Islet of Langerhans (tissue), 1 donor: ENCODE measurements around the gene CBLL2.
"Not testable (repeated sequence)": the region's sequence is repeated elsewhere in the genome, so short reads cannot be mapped to it uniquely, and the experiment has no call there.

Experiments used
- FAIRE-seq: peaks from one replicate; lab custom pipeline; 2011; peaks lifted over from hg19 to GRCh38; lab: Jason Lieb, UNC

The CBLL2 gene, protein sequence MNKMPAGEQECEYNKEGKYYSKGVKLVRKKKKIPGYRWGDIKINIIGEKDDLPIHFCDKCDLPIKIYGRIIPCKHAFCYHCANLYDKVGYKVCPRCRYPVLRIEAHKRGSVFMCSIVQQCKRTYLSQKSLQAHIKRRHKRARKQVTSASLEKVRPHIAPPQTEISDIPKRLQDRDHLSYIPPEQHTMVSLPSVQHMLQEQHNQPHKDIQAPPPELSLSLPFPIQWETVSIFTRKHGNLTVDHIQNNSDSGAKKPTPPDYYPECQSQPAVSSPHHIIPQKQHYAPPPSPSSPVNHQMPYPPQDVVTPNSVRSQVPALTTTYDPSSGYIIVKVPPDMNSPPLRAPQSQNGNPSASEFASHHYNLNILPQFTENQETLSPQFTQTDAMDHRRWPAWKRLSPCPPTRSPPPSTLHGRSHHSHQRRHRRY

DNA sequence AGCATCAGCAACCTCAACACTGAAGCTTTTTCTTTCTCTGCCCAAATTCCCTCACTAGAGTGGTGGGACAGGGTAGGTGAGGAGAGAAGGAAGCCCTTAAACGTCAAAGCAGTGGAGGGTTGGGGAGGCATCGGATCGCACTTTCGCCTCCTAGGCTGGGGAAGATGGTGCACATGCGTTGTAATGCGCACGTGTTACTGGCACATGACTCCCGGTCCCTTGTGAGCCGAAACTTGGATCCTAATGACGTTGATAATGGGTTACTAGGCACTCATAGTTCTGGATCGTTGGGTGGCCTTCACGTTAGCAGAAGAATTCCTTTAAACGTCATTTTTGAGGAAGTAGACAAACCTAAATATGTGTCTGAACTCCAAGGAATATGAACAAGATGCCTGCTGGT, at the start of gene CBLL2:
Gene CBLL2, plus strand, starts transcription at position 301 of the 400 bp plus-strand sequence. Its CDS starts 79 bp downstream, at position 380.
- FAIRE-seq, result no peak

DNA sequence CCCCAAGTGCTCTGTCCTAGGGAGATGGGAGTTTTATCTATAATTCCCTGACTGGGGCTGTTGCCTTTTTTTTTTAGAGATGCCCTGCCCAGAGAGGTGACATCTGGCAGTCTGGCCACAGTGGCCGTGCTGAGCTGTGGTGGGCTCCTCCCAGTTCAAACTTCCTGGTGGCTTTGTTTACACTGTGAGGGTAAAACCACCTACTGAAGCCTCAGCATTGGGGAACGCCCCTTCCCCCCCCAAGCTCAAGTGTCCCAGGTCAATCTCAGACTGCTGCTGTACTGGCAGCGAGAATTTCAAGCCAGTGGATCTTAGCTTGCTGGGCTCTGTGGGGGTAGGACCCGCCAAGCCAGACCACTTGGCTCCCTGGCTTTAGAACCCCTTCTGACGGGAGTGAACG, 38.3 kb upstream of the CBLL2 start:
- FAIRE-seq, result no peak

DNA sequence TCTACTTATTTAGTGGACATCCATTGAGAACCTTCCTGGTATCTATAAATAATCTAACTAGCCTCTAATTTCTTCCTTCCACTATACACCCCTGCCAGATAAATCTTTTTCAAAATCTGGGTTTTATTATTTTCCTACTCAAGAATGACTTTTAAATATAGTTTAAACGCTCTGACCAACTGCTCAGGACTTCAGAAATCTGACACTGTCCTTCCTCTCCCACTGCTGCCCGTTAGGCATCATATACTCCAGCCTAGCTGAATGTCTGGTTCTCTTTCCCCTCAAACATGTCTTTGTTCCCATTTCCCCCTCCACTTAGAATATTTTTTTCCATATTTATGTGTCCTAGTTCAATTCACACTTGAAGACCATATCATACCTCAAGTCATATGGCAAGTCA, 35.2 kb upstream of the CBLL2 start:
- no peak for FAIRE-seq

DNA sequence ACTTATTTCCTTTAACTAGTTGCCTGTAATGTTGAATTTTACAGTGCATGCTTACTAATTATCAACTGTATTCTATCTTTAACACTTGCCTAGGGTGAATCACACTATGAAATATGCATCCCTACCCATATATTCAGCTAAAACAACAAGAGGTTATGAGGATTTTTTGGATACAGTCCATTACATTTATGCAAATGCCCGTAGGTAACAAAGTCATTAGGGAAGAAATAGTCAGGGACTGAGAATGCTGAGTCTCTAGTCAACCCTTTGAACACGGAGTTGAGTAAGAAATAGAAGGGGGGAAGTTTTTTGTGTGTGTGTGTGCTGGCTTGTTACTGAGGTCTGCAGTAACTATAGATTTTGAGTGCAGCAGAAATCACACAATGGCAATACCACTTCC, 26.1 kb upstream of the CBLL2 start:
- FAIRE-seq, result no peak

DNA sequence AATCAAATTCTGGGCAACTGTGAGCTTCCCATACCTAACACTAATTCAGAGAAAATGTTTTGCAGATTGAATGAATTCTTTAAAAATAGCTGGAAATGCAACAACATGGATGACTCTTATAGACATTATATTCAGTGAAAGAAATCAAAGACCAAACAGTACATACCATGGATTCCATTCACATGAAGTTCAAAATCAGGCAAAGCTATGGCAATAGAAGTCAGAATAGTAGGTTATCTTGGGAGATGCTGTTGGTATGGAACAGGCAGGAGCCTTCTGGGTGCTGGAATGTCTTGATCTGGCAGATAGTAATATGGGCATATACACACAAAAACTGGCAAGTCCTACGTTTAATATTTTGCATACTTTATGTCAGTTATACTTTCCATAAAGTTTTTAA, 25.5 kb upstream of the CBLL2 start:
- FAIRE-seq, result no peak

DNA sequence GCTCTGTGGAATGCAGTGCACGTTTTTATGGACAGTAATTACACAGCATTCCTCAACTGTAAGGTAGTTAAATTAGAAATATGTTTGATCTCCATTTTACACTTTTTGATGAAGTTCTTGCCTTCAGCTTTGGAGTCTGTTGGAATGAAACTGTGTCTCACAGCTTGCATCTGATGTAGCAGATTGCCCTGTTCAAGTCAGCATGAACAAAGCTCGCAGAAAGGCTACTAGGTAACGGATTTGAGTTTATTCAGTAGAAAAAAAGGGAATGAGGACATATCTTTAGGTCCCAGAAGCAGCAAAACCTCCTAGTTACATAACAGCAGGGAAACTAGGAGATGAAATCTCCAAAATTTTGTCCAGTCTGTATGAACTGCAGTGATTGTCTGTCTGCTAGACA, 24.3 kb upstream of the CBLL2 start:
- FAIRE-seq, result no peak

DNA sequence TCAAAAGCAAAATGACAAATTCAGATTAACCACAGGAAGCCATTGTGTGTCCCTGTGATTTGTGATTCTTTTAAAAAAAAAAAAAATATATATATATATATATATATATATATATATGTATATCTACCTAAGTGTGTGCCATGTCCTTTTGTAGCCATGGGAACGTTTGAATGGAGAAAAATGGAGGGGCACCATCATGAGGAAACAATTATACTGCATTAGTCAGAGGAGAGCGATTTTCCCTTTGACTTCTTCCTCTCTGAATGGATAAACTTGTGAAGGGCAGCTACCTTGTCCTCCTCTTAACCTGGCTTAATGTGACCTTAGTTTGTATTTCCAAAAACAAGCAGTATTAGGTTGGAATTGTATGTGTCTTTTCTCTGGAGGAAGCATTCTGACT, 23.3 kb upstream of the CBLL2 start:
- no peak for FAIRE-seq

DNA sequence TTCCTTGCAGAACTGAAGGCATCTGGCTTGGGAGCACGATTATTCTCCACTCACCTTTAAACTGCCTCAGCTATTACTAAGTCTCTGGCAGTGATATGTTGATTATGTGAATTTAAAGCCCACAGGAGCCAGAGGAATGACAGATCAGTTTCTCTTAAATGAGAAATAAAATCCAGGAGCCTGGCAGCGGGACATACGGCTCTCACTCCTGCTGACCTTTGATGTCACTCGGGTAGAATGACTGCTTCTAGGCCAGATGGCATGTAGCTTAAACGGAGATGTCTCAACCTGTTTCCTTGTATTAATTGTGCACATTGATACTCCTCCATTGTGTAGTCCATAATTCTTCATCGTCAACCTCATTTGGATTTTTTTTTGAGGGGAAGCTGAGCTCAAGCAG, 4.0 kb upstream of the CBLL2 start:
- no peak for FAIRE-seq

DNA sequence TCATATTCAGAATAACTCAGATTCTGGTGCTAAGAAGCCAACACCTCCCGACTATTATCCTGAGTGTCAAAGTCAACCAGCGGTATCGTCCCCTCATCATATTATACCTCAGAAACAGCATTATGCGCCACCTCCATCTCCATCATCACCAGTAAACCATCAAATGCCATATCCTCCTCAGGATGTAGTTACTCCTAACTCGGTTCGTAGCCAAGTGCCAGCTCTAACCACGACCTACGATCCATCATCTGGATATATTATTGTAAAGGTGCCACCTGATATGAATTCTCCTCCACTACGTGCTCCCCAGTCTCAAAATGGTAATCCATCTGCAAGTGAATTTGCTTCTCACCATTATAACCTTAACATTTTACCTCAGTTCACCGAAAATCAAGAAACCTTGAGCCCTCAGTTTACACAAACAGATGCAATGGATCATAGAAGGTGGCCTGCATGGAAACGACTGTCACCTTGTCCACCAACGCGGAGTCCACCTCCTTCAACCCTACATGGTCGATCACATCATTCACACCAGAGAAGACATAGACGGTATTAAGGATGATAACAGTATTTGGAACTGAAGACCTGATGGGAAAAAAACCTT, 1.1 kb downstream of the CBLL2 start:
- no peak for FAIRE-seq

DNA sequence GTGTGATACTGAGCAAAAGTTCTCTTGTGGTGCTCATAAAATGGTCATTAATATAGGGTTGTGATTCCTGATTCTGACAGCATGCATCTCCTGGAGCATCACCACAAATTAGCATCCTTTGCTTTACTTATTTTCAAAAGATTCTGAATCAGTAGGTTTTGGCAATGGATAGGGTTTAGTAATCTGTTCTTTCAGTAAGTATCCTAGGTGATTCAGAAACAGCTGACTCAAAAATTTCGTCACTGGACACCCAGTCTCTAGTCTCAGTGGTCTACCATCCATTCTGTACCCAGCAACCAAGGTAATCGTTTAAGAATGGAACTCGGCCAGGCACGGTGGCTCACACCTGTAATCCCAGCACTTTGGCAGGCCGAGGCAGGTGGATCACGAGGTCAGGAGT, 4.1 kb downstream of the CBLL2 start:
- no peak for FAIRE-seq

DNA sequence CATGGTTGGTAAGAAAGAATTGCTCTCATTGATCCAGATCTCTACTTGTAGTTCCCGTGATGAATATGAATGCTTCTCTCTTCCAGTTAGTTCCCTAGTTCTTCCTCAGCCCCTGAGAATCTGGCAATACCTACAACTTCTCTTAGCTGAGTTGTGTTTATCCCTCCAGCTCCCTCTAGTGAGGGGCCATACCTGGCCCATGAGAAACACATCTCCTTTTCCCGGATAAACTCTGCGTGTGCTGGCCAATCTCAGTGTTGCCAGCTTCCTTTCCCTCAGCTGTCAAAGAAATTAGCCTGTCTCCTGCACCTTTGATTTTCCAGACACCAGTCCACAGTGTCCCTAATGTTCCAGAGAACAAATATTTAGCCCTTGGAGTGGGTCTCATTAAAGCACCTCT, 5.7 kb downstream of the CBLL2 start:
- FAIRE-seq, result no peak

DNA sequence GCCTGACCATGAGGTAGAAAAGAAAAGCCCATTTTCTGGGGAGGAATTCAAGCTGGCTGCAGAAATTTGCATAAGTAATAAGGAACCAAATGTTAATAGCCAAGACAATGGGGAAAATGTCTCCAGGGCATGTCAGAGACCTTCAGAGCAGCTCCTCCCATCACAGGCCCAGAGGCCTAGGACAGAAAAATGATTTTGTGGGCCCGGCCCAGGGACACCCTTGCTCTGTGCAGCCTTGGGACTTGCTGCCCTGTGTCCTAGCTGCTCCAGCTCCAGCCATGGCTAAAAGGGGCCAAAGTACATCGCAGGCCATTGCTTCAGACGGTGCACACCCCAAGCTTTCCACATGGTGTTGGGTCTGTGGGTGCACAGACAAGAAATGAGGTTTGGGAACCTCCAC, 16.5 kb downstream of the CBLL2 start:
- FAIRE-seq, result not testable (repeated sequence)

DNA sequence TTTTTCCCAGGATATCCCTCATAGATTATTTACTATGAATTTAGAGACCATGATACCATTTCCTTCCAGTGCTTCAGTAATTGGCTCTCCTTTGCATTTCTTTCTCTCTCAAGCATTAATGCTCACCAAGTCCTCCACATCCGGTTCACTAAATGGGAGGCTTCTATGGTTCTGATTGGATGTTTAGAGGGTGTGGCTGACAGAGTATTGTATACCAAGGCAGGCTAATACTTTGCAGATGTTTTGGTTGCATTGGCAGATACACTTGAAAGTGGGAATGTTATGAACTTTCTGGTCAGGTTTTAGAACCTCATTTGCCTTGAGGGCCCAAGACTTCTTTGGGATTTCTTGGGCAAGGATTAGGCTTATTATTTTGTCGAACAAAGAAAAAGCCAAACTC, 24.2 kb downstream of the CBLL2 start:
- no peak for FAIRE-seq

DNA sequence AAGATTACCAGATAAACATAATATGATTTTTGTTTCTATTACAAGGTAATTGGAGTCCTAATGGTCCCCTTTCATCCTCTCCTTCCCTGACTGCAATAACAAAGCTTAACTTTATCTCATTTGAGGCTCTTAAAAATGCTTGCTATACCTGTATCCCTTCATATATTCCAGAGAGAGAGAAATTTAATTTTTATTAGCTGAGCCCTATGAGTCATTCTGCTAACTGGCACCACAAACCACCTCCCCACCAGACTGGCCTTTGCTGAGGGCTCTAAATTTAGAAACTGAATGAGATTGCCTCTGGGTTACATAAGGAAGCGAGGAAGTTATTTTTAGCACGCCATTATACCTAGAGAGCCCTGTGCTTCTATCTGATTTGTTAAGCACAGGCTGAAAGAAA, 27.4 kb downstream of the CBLL2 start:
- FAIRE-seq, result peak; percentile 98

DNA sequence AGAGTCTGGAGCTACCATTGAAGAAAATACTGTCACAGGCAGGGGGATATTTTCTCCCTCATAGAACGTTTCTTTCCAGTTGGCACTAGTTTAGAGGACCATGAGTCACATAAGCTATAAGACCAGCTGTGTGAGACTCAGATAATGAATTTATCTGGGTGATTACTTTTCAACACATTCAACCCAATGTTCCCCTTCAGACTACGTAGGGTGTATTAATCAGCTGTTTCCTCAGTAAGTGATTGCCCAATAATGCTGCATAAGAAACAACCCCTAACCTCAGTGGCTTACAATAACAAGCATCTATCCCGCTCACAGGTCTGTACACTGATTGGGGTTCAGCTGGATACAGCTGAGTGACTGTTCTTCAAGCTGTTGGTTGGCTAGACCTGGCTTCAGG, 38.1 kb downstream of the CBLL2 start:
- no peak for FAIRE-seq

DNA sequence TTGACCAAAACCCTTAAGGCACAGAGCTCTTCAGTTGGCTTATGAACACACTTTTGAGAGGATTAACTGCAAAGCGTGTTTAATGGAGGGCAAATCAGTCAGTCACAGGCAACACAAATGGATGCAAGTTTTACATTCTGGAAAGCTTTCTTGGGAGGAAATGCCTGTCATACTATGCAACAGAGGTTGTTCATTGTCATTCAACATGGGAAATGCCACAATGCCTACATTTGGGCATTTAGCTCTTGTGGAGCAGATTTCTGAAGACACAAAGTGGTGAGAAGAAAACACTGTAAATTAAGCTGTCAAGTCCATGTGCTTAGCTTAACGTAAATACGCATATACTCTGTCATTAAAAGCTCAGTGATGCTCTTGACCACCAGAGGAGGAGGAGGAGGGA, 41.1 kb downstream of the CBLL2 start:
- no peak for FAIRE-seq

DNA sequence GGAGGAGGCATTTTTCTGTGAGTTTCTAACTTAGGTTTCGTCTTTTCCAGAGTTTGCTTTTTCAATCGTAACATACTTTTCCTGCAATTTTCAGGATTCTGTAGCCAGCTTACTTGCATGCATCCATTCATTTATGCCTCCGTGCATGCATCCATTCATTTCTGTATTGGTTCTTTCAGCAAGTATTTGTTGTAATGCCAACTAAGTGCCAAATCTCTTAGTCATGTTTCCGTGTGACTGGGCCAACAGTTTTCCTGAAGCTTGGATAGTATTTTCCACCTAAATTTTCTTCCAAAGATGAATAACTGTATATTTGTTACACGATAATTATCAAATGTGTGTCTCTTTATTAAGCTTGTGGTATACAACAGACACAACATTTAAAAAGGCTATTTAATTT, 41.5 kb downstream of the CBLL2 start:
- no peak for FAIRE-seq

DNA sequence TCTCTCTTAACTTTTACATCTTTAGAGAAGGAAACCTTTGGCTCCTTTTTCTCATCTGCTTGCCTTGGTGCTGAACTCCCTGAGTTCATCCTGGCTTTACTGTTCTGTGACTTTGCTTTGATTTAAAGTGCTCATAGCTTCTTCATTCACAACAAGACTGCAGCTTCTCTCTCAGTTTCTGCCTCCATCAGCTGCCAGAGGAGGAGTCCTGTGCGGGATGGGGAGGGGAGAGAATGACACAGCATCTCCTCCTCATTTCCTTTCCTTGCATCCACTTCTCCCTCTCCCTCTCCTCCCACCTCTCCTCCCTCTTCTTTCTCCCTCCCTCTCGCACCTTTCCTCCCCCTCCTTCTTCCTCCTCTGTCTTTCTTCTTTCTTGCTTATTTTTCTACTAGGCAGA, 42.0 kb downstream of the CBLL2 start:
- FAIRE-seq, result no peak

DNA sequence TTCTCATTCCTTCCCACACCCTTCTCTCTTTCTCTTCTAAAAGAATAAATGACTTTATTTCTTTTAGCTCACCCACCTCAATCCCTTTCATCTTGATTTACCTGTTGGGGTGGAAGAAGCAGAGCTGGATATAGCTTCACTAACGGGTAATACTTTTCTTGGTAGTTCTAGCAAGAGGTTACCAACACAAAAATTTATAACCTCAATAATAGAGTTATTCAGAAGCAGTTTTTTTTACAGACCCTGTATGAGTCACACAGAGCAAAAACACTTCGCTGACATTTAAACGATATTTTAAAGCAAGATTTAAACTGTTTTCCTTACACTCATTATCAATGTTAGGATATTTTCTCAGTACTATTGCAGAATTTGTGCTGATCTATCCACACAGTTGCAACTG, 42.4 kb downstream of the CBLL2 start:
- no peak for FAIRE-seq

DNA sequence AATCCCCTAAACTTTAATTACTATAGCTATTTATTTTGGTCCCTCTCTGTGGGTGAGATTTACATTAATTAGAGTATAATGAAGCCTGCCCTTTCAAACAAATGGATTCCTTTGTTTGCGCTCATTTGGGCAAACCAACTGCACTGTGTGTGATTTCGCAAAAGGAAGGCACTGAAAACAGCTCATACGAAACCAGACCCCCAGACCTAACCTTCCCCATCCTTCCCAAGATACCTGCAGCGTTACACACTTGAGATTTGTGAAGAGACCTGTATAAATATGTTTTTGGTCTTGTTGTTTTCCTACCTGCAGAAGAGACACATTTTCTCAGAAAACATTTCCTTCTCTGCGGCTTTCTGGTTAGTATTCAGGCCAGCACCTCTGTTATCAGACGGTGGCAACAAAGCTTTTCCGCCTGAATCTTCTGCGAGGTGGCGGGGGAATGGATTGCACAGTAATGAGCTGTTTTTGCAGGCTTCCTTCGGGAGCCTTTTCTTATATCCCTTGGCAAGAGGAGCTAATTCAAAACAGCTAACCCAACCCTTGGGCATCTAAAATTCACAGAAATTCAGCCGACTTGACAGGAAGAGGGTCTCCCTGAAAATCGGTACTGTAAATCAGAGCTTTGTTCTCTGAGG, 47.6 kb downstream of the CBLL2 start:
- FAIRE-seq, result no peak

DNA sequence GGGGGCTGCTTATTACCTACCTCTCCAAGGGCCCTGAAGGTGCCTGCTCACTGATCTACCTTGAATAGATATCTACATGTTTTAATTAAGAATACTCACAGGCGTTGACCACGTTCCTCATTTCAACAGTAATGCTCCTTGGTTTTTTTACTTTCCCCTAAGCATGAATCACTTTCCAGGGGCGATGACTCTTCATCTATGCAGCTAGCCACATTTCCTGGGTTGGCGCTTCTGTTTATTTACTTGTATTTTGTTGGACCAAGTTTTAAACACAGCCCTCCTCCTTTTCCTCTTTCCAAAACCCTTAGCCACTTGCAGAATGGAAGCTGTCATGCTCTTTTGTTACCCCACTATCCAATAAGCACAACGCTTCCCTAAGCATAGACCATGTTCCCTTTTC, 50.8 kb downstream of the CBLL2 start:
- no peak for FAIRE-seq
